Activated CD4-positive, alpha-beta T cell treated with anti-CD3 and anti-CD28 coated beads, Interleukin-2, Interleukin-6, amounts not matched to agents 100 ng/mL and 50 ng/mL, durations not matched to agents 16 hours and 8 hours (primary cell): ENCODE results near the gene BTN1A1.
"Not testable (repeated sequence)": the region's sequence is repeated elsewhere in the genome, so short reads cannot be mapped to it uniquely, and the experiment has no call there.

Experiments
- DNase-seq: peaks from one replicate; pipeline ENCODE4 v3.0.0-alpha.2; 2020

Gene BTN1A1

GRCh38 chr6:26500102-26500501 lies at the start of gene BTN1A1:
Gene BTN1A1, plus strand, starts transcription at chr6:26500303. Its CDS starts 984 bp downstream, at chr6:26501287.
- no peak for DNase-seq

GRCh38 chr6:26452631-26453235 lies 47.4 kb upstream of the BTN1A1 start:
- DNase-seq: no peak

GRCh38 chr6:26454631-26455030 lies 45.5 kb upstream of the BTN1A1 start:
- no peak for DNase-seq

GRCh38 chr6:26455357-26455970 lies 44.6 kb upstream of the BTN1A1 start:
- DNase-seq: no peak

- DNase-seq: no peak
Observed at GRCh38 chr6:26457264-26457805, 42.8 kb upstream of the BTN1A1 start.

- DNase-seq: peak; percentile 89
Observed at GRCh38 chr6:26457806-26458688, 42.1 kb upstream of the BTN1A1 start, which contains the start of gene BTN2A1. Gene BTN2A1, plus strand, starts transcription at chr6:26457955. Its CDS starts 682 bp downstream, at chr6:26458637.

- DNase-seq: no peak
Observed at GRCh38 chr6:26459023-26459810, 40.9 kb upstream of the BTN1A1 start.

- DNase-seq: not testable (repeated sequence)
Observed at GRCh38 chr6:26461353-26461752, 38.8 kb upstream of the BTN1A1 start.

- no peak for DNase-seq
Observed at GRCh38 chr6:26464014-26464413, 36.1 kb upstream of the BTN1A1 start.

- DNase-seq: no peak
Observed at GRCh38 chr6:26464416-26465131, 35.5 kb upstream of the BTN1A1 start.

- no peak for DNase-seq
Observed at GRCh38 chr6:26465776-26466175, 34.3 kb upstream of the BTN1A1 start.

- no peak for DNase-seq
Observed at GRCh38 chr6:26468829-26469228, 31.3 kb upstream of the BTN1A1 start.

- no peak for DNase-seq
Observed at GRCh38 chr6:26470643-26471042, 29.5 kb upstream of the BTN1A1 start.

GRCh38 chr6:26471970-26472369 lies 28.1 kb upstream of the BTN1A1 start:
- no peak for DNase-seq

- DNase-seq: no peak
Observed at GRCh38 chr6:26472549-26473290, 27.4 kb upstream of the BTN1A1 start.

- no peak for DNase-seq
Observed at GRCh38 chr6:26473429-26473757, 26.7 kb upstream of the BTN1A1 start.

- DNase-seq: peak; percentile 93
Observed at GRCh38 chr6:26473758-26474438, 26.2 kb upstream of the BTN1A1 start.

- DNase-seq: no peak
Observed at GRCh38 chr6:26474439-26474881, 25.6 kb upstream of the BTN1A1 start.

GRCh38 chr6:26475823-26476729 lies 24.0 kb upstream of the BTN1A1 start:
- DNase-seq: no peak

- DNase-seq: no peak
Observed at GRCh38 chr6:26476896-26477295, 23.2 kb upstream of the BTN1A1 start.
